Thoracic aorta (tissue), 2 donors: Measurements from ENCODE around the gene TMEM179. TPM values are rescaled to one million over a fixed set of nuclear protein-coding genes. Genes with fewer than 3 reads are reported as not detected.

ENCODE experiments used
- ATAC-seq: fragments of 150-250 bp; one replicate; pipeline ENCODE4 v1.8.0; 2017; ENCODE audit warnings: low read depth; ENCODE audit not compliant: insufficient number of reproducible peaks, low FRiP score
- DNase-seq: peaks from one replicate; pipeline ENCODE4 v3.0.0-alpha.2; 2020; ENCODE audit warnings: low spot score
- H3K27ac ChIP-seq, 2 donors: fragments of 200-600 bp; sonication (generic); 1 replicate in 1 of 2; 2 replicates in 1 of 2; pipeline ENCODE4 v1.5.1; 2016; ENCODE audit warnings: mild to moderate bottlenecking in 2 of 2, moderate library complexity in 2 of 2
- H3K27me3 ChIP-seq: fragments of 200-600 bp; sonication (generic); replicated peaks from 2 replicates; pipeline ENCODE4 v1.6.0; 2016; ENCODE audit warnings: mild to moderate bottlenecking; ENCODE audit not compliant: insufficient read depth
- H3K36me3 ChIP-seq: fragments of 200-600 bp; sonication (generic); one replicate; pipeline ENCODE4 v1.5.1; 2016
- H3K4me1 ChIP-seq, 2 donors: fragments of 200-600 bp; sonication (generic); 1 replicate in 1 of 2; 2 replicates in 1 of 2; pipeline versions ENCODE4 v1.5.1 to v1.6.0; 2016; ENCODE audit warnings: low read depth in 2 of 2, mild to moderate bottlenecking in 1 of 2; ENCODE audit not compliant: control insufficient read depth in 1 of 2
- H3K4me3 ChIP-seq: fragments of 200-600 bp; sonication (generic); 2 replicates; pipeline ENCODE4 v1.5.1; 2016; ENCODE audit warnings: mild to moderate bottlenecking
- H3K9me3 ChIP-seq: fragments of 200-600 bp; sonication (generic); 2 replicates; pipeline ENCODE4 v1.5.1; 2016
- total RNA-seq, 2 donors: library from RNA; depleted of rRNA; stranded (reverse); fragments of >200 nt; gene quantifications; one replicate each; pipeline versions ENCODE4 v1.1.0 to v1.2.3, GENCODE V29; 2016
- TF ChIP-seq, protein P1 (sequence below): fragments of 200-600 bp; sonication (generic); IDR thresholded peaks from one replicate; pipeline ENCODE4 v1.5.1; 2019; ENCODE audit warnings: antibody characterized with exemption

TMEM179 gene
- total RNA-seq, 2 donors from 2014 or later = not detected

DNA sequence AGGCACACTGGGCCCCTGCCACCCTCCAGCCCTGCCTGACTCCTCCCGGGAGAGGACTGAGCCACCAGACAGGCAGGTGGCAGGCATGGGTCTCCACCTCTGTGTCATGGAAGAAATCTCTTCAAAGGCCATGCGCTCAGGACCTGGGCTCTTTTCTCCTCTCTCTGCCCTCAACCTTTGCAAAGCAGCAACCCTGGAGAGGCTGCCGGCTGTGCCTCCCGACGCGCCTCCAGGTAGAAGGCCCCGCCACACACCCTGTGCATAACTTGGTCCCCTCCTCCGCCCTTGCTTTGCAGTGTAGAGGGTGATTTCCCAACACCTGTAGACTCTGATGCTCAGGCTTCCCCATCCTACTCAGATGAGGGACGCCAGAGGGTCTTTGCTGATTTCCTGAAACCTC is 28.2 kb upstream of the TMEM179 start:
- ATAC-seq (no peak), DNase-seq (no peak)
- Histone ChIP-seq H3K4me3 (no peak overlapping the region), H3K27ac (no peak overlapping the region), H3K4me1 (no peaks in the 10 kb centered on the region), H3K9me3 (peaks cover 9% of the 10 kb centered on the region), H3K36me3 (no peaks in the 10 kb centered on the region), H3K27me3 (no peaks in the 10 kb centered on the region)
- TF ChIP-seq, protein P1, sequence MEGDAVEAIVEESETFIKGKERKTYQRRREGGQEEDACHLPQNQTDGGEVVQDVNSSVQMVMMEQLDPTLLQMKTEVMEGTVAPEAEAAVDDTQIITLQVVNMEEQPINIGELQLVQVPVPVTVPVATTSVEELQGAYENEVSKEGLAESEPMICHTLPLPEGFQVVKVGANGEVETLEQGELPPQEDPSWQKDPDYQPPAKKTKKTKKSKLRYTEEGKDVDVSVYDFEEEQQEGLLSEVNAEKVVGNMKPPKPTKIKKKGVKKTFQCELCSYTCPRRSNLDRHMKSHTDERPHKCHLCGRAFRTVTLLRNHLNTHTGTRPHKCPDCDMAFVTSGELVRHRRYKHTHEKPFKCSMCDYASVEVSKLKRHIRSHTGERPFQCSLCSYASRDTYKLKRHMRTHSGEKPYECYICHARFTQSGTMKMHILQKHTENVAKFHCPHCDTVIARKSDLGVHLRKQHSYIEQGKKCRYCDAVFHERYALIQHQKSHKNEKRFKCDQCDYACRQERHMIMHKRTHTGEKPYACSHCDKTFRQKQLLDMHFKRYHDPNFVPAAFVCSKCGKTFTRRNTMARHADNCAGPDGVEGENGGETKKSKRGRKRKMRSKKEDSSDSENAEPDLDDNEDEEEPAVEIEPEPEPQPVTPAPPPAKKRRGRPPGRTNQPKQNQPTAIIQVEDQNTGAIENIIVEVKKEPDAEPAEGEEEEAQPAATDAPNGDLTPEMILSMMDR = no peak

DNA sequence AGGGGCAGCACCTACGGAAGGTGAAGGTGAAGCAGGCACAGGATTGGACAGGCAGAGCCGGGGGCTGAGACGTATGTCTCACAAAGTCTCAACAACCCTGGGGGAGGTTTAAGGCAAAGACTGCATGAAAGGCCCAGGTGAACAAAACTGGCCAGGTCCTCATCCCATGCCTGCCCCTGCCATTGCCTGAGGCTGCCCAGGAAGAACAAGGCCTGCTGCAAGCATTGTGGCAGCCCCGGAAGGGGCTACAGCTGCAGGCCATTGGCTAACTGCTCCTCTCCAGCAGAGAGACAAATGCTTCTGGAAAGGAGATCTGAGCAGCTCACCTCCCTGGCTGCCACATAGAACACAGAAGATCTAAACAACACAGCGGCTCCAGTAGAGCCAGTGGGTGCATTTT is 20.4 kb upstream of the TMEM179 start:
- Histone ChIP-seq H3K4me3 (no peak overlapping the region), H3K27ac (no peak overlapping the region), H3K27me3 (no peaks in the 10 kb centered on the region), H3K36me3 (no peaks in the 10 kb centered on the region), H3K4me1 (no peaks in the 10 kb centered on the region), H3K9me3 (peaks cover 9% of the 10 kb centered on the region)
- TF ChIP-seq, protein P1 = no peak
- no peak for DNase-seq
- ATAC-seq = no peak

DNA sequence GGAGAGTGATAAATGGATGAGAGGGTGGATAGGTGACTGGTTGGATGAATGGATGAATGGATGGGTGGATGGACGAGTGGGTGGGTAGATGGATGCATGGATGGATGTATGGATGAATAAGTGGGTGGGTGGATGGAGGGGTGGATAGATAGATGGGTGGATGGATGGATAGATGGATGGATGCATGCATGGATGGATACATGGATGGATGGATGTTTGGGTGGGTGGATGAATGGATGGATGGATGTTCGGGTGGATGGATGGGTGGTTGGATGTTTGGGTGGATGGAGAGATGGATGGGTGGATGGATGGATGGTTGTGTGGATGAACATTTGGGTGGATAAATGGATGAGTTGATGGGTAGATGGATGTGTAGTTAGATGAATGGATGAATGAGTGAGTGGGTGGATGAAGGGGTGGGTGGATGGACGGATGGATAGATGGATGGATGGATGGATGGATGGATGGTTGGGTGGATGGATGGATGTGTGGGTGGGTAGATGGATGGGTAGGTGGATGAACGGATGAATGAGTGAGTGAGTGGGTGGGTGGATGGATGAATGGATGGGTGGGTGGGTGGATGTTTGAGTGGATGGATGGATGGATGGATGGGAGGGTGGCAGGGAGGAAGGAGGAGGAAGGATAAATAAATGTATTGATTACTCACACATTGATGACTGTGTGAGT is 9.7 kb upstream of the TMEM179 start:
- TF ChIP-seq, protein P1 = no peak
- H3K27me3 ChIP-seq = no peaks in the 10 kb centered on the region
- ATAC-seq = no peak
- no peak overlapping the region for H3K4me3 ChIP-seq
- H3K27ac ChIP-seq = no peak overlapping the region
- no peak for DNase-seq
- no peaks in the 10 kb centered on the region for H3K36me3 ChIP-seq
- H3K9me3 ChIP-seq = no peaks in the 10 kb centered on the region
- no peaks in the 10 kb centered on the region for H3K4me1 ChIP-seq

DNA sequence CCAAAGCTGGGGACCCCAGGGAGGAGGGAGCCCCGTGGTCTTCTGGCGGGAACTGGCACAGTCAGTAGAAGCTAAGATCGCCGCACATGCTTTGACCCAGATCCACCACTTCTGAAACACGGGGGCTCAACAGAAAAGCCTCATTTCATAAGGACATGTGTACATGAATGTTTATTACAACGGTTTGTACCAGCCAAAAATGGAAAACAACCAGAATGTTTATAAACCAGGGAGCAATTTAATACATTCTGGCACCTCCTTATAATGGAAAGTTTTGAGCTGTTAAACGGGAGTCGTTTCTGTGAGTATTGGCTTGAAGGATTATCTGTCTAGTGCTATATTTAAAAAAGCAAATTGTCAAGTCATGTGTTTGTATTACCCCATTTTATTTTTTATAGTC is 7.3 kb upstream of the TMEM179 start:
- TF ChIP-seq, protein P1 = no peak

DNA sequence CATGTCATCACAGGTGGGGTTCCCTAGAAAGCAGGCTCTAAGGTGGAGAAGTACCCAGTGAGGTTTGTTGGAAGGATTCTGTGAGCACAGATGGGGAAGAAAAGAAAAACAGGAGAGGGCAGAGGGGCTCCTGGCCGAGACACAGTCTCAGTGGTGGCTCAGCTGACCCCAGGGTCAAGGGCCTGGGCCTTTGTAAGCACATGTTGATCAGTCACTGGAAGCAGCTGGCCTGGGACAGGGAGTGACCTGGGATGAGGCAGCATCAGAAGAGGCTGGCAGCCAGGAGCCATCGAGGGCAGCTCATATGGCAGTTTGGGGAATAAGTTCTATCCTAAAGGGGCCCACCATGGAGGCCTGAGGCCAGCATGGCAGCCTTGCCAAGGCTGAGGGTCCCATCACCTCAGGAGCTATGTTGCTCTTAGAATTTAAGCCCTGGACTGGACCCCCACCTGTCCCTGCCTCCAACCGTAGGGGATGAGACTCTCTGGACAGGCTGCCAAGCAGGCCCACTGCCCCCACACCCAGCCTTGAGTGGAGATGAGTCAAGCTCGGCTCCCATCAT is 6.3 kb upstream of the TMEM179 start:
- no peak overlapping the region for H3K4me3 ChIP-seq
- H3K9me3 ChIP-seq = no peaks in the 10 kb centered on the region
- ATAC-seq = no peak
- no peak for DNase-seq
- no peaks in the 10 kb centered on the region for H3K4me1 ChIP-seq
- no peaks in the 10 kb centered on the region for H3K36me3 ChIP-seq
- H3K27ac ChIP-seq = no peak overlapping the region
- no peaks in the 10 kb centered on the region for H3K27me3 ChIP-seq
- TF ChIP-seq, protein P1 = no peak

More for the DNA sequence above, 7.3 kb upstream of the TMEM179 start:
- no peak for DNase-seq
- no peaks in the 10 kb centered on the region for H3K4me1 ChIP-seq
- no peaks in the 10 kb centered on the region for H3K27me3 ChIP-seq
- H3K27ac ChIP-seq = no peak overlapping the region
- no peak overlapping the region for H3K4me3 ChIP-seq
- H3K36me3 ChIP-seq = no peaks in the 10 kb centered on the region
- no peak for ATAC-seq
- no peaks in the 10 kb centered on the region for H3K9me3 ChIP-seq
